Germinal center (tissue), 1 donor: ENCODE data around the gene GAB2.

Experiments used
- DNase-seq: peaks from one replicate; pipeline ENCODE4 v3.0.0; 2012; ENCODE audit warnings: mixed read lengths, low spot score

GAB2 gene

GRCh38 chr11:78341841-78342240 is 75.8 kb downstream of the GAB2 start:
- no peak for DNase-seq

GRCh38 chr11:78340530-78340929 is 77.1 kb downstream of the GAB2 start:
- no peak for DNase-seq

GRCh38 chr11:78339945-78340344 is 77.7 kb downstream of the GAB2 start:
- no peak for DNase-seq

GRCh38 chr11:78339483-78339882 is 78.1 kb downstream of the GAB2 start:
- no peak for DNase-seq

- no peak for DNase-seq
Measured at GRCh38 chr11:78338702-78339101, 78.9 kb downstream of the GAB2 start.

GRCh38 chr11:78338138-78338537 is 79.5 kb downstream of the GAB2 start:
- no peak for DNase-seq

- no peak for DNase-seq
Measured at GRCh38 chr11:78337554-78337924, 80.1 kb downstream of the GAB2 start.

GRCh38 chr11:78336877-78337553 is 80.6 kb downstream of the GAB2 start:
- DNase-seq = no peak

- no peak for DNase-seq
Measured at GRCh38 chr11:78334109-78334508, 83.5 kb downstream of the GAB2 start.

- DNase-seq = no peak
Measured at GRCh38 chr11:78332872-78333271, 84.7 kb downstream of the GAB2 start.

GRCh38 chr11:78332174-78332866 is 85.3 kb downstream of the GAB2 start:
- DNase-seq = no peak

GRCh38 chr11:78331711-78332110 is 85.9 kb downstream of the GAB2 start:
- no peak for DNase-seq

- no peak for DNase-seq
Measured at GRCh38 chr11:78330361-78330760, 87.3 kb downstream of the GAB2 start.

- DNase-seq = no peak
Measured at GRCh38 chr11:78327945-78328344, 89.7 kb downstream of the GAB2 start.

GRCh38 chr11:78325274-78325781 is 92.3 kb downstream of the GAB2 start:
- no peak for DNase-seq

- peak; percentile 22 for DNase-seq
Measured at GRCh38 chr11:78323363-78323762, 94.3 kb downstream of the GAB2 start.

- no peak for DNase-seq
Measured at GRCh38 chr11:78319453-78319955, 98.1 kb downstream of the GAB2 start.

GRCh38 chr11:78318321-78319114 is 99.1 kb downstream of the GAB2 start:
- DNase-seq = no peak

- no peak for DNase-seq
Measured at GRCh38 chr11:78315724-78316123, 101.9 kb downstream of the GAB2 start.

- DNase-seq = no peak
Measured at GRCh38 chr11:78314762-78315161, 102.9 kb downstream of the GAB2 start.

- no peak for DNase-seq
Measured at GRCh38 chr11:78313898-78314297, 103.7 kb downstream of the GAB2 start.

GRCh38 chr11:78313181-78313795 is 104.3 kb downstream of the GAB2 start:
- no peak for DNase-seq
